ENCODE results near the gene AGPAT1.

- TF ChIP-seq POLR2A (IDR thresholded peaks at IDR 0.05; ENCODE audit: low read length) (no peak), GATA1 (IDR thresholded peaks at IDR 0.05; ENCODE audit: low read depth, low read length) (no peak)
These were observed 29.6 kb downstream of the AGPAT1 start for GRCh38 chr6:32146287-32146686.

Data from erythroblast (primary cell).